NCI-H187 (cell line): ENCODE measurements around the gene PPP1R3C.

Source experiments
- DNase-seq, 2 experiments: peaks; one replicate each; lab custom pipeline; 2025; lab: John Stamatoyannopoulos, UW

The PPP1R3C gene

GRCh38 chr10:91629715-91630549 is 2.9 kb downstream of the PPP1R3C start:
- DNase-seq: no peak

DNA sequence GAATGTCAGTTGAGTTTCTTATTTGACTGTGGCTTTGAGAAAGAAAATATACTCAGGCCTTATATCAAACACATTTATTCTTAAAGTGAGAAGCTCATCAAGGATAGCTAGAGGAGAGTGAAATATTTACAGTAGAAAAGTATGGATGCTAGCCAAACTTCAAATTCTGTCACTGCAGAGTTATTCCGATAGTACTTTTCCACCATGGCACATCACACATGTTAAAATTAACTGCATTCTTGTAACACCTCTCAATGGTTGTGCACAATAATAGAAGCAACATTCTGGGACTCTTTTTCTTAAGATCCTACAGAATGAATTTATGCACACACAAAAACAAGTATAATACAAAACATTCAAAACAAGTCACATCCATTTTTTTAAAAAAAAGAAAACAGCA is 4.5 kb downstream of the PPP1R3C start:
- no peak for DNase-seq

DNA sequence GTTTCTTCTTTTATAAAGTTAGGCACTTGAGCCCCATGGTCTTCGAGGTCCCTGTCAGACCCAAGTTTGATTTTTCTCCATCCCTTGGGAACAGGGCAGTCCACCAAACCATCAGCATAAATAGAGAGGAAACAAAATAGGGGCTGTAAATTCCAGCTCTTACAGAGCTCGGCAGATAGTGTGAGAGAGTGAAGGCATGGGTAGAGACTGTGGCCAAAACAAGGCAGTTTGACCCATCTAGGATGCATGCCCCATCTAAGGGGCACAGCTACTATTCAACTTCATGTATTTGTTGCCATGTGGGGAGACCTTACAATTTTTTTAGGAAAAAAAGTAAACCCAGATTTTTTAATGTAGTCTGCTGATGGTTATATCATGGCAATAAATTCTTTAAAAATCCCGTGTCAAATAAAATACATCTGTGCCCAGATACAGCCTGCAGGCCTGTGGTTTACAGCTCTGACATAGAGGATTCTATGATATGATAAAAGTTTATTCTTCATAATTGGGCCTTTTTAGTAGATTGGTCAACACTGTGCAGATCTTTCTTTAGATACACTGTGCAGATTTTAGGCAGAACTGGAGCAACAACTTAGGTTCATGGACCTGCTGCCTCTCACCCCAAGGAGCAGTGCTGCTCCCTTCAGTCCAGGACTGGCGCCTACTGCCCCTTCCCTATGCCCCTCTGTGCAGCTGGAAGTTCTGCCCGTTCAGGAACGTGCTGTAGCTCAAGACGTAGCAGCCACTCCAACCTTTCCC is 5.3 kb downstream of the PPP1R3C start:
- no peak for DNase-seq

GRCh38 chr10:91626936-91627335 is 5.9 kb downstream of the PPP1R3C start:
- no peak for DNase-seq

DNA sequence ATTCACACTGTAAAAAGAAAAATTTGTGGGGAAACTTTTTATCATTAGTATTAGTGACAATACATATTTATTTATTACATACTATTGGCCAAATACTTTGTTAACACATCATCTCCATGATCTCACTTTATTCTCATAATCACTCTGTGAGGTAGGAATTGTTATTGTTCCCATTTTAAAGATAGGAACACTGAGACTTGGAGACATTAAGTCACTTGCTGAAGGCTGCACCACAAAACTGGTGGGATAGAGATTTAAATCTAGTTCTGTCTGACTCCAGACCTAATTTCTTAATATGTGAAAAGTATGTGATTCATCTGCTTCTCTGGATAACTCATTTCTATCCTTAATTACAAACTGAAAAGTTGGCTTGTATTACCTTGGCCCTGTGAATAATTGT is 8.2 kb downstream of the PPP1R3C start:
- no peak for DNase-seq

GRCh38 chr10:91622601-91623000 is 10.3 kb downstream of the PPP1R3C start:
- no peak for DNase-seq

DNA sequence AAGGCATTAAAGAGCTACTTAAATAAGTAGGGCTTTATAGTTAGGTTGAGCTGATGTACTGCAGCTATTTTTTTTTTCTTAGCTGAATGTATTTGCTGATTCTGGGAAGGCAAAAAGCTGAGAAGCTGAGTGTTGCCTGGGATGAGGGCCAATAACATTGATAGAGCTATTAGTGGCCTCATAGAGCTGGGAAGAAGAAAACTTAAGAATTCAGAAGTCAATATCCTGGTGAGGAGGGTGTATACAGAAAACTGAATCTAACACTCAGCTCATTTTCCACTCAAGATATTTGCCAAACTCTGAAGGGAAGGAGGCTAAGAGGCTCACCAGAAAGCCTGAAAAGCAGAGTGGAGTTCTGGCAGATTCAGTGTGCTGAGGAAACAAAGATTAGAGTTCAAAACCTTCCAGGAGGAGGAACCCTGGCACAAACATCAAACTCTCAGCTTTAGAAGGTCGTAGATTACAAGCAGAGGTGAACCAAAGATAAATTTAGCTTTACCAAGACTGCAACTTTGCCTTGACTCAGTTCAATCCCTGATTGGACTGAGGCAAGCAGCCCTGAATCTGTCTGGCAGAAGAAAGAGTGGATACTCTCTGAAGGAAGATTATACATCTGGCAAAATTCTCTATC is 11.3 kb downstream of the PPP1R3C start:
- DNase-seq: no peak

- DNase-seq: no peak
These were observed 15.7 kb downstream of the PPP1R3C start for GRCh38 chr10:91617072-91617609.

- DNase-seq: no peak
These were observed 16.7 kb downstream of the PPP1R3C start for GRCh38 chr10:91616137-91616536.

DNA sequence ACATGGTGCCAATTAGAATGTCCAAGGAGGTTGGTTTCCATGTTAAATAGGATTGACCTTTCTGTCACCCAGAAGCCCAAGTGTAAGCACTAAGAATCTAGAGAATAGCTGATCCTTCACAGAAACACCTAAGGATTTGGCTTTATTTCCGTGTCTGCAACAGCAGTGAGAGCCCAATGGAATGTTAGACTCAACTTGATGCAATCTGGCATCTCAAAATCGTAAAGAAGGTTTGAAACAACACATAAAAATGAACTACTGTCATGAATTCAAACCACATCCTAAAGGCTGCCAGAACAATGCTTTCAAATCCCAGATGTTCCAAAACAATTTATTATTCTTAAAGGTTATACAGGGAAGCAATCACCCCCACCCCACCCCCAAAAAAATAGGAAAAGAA is 18.6 kb downstream of the PPP1R3C start:
- DNase-seq: no peak

GRCh38 chr10:91613411-91614187 is 19.3 kb downstream of the PPP1R3C start:
- no peak for DNase-seq

DNA sequence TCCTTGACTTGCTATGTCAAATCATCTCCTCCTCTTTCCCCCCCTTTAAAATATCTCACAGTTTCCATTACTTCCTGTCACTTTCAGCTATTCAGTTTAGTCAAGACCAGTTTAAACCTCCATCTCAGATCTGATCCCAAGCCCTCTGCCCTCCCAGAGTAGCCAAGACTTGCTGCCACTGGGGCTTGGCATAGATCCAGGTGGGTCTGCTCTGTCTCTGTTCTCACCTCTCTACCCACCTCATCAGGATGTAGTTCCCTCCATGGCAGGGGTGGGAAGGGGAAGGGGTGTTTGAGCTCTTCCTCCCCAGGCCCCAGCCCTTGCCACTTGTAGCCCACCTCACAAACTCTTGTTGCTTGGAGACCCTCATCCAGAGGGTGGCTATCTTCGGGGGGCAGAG is 22.0 kb downstream of the PPP1R3C start:
- no peak for DNase-seq

- no peak for DNase-seq
These were observed 22.4 kb downstream of the PPP1R3C start for GRCh38 chr10:91610444-91610843.

GRCh38 chr10:91607646-91608403 is 25.0 kb downstream of the PPP1R3C start:
- no peak for DNase-seq

DNA sequence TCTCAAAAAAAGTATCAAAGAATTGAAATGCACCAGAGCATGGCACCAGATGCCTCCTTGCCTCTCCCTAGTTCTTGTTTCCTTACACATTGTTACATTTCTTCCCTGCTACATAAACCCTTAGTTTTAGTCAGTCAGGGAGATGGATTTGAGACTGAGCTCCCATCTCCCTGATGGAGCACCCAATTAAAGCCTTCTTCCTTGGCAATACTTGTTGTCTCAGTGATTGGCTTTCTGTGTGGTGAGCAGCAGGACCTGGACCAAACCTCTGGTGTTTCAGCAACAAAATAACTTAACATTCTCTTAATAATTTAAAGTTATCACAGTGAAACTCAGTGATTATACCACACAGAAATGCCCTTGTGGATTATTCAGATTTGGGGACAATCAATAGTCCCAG is 26.9 kb downstream of the PPP1R3C start:
- no peak for DNase-seq

DNA sequence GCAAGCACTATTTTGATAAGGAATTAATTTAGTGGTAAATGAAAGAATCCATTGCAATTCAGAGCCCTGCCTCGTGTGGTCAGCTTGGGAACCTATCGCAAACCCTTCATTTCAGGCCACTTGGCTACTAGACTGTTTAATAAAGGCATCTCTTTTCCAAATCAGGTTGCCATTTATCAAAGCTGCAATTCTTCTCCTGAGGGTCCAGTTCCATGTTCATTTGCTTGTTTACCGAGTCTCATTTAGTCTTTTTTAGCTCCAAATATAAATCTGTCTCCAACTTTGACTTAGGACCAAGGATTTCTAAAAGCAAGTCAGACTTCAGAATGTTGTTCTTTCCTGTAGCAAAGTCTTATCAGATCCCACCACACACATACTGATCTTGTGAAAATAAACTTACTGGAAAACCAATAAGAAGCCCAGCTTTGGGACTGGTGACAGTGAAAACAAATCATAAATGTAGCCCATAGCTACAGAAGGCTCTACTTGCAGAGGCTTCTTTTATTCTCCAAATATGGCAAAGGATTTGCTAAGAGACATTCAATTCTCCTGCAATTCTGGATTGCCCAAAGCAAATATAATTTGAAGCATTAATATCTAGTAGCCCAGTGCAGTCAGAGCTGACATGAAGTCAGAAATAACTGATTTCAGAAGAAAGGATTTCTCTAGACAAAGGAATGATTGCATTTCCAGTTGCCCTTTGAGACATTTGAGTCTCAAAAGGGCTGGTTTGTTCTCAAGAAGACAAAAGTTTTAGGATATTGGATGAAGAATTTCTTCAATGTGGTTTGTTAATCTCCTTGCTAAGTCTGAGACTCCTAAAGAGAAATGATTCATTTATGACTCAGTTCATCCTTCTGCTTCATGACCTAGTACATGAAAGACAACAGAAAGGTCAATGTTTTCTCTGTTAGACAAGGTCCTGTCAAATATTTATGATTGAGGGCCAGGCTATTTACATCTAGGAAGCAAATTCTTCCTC is 28.0 kb downstream of the PPP1R3C start:
- DNase-seq: no peak

- no peak for DNase-seq
These were observed 28.9 kb downstream of the PPP1R3C start for GRCh38 chr10:91603931-91604331.

GRCh38 chr10:91602868-91603568 is 29.9 kb downstream of the PPP1R3C start:
- no peak for DNase-seq

DNA sequence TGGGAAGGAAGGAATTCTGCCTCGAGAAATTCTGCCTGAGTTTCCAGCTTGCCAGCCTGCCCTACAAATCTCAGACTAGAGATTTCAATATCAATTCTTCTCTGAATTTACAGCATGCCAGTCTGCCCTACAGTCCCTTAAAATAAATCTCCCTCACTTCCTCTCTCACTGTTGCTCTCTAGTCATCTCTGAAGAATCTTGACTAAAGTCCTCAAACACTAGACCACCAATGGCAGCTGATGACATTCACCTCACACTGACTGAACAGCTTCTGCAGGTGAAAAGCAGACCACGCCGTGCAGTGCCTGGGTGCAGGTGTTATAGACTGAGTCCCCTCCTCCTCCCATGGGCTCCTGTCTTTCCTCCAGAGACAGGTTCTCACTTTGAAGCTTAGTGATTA is 30.4 kb downstream of the PPP1R3C start:
- no peak for DNase-seq
